Heart right ventricle (tissue), 16 donors: ENCODE data around the gene STXBP2. TPM values are rescaled to one million over a fixed set of nuclear protein-coding genes. Genes with fewer than 3 reads are reported as not detected.

Experiments
- ATAC-seq, 8 donors: fragments of 200-7000 bp; cut with Tn5 transposase; one replicate each; pipeline ENCODE4 v1.9.1; 2020; ENCODE audit warnings: mild to moderate bottlenecking in 8 of 8, moderate library complexity in 8 of 8, moderate number of reproducible peaks in 1 of 8
- DNase-seq, 2 donors: peaks; one replicate each; pipeline ENCODE4 v3.0.0-alpha.2; 2020
- H3K27ac ChIP-seq, 10 donors: fragments of 200-600 bp; sonication (generic) in 2 of 10; one replicate each; pipeline versions ENCODE4 v1.5.0 to v1.8.0; 2020 to 2022; ENCODE audit warnings: mild to moderate bottlenecking in 3 of 10
- H3K27me3 ChIP-seq, 7 donors: fragments of 200-600 bp; one replicate each; pipeline ENCODE4 v1.8.0; 2021 to 2022; ENCODE audit warnings: mild to moderate bottlenecking in 2 of 7
- H3K36me3 ChIP-seq, 9 donors: fragments of 200-600 bp; sonication (generic) in 1 of 9; one replicate each; pipeline versions ENCODE4 v1.5.0 to v1.8.0; 2020 to 2022; ENCODE audit warnings: mild to moderate bottlenecking in 2 of 9
- H3K4me1 ChIP-seq, 9 donors: fragments of 200-600 bp; sonication (generic) in 1 of 9; one replicate each; pipeline versions ENCODE4 v1.5.0 to v1.8.0; 2020 to 2022; ENCODE audit warnings: mild to moderate bottlenecking in 4 of 9
- H3K4me3 ChIP-seq, 10 donors: fragments of 200-600 bp; sonication (generic) in 2 of 10; one replicate each; pipeline versions ENCODE4 v1.5.0 to v1.8.0; 2020 to 2022; ENCODE audit warnings: mild to moderate bottlenecking in 7 of 10, moderate library complexity in 2 of 10
- H3K9me3 ChIP-seq, 11 donors: fragments of 200-600 bp in 10 of 11; sonication (generic) in 2 of 11; one replicate each; pipeline versions ENCODE4 v1.5.0 to v1.8.0; 2013 to 2022; ENCODE audit warnings: mild to moderate bottlenecking in 2 of 11, control low read depth in 1 of 11, moderate library complexity in 1 of 11
- CTCF ChIP-seq, 9 donors: fragments of 200-600 bp; sonication (generic) in 2 of 9; IDR thresholded peaks; one replicate each; pipeline versions ENCODE4 v1.5.0 to v1.8.0; 2021 to 2022; ENCODE audit warnings: antibody characterized with exemption in 9 of 9, mild to moderate bottlenecking in 5 of 9, moderate library complexity in 1 of 9
- WGBS, 2 donors: extraction: QIAGEN DNeasy Blood & Tissue Kit; methylation state at CpG; one replicate each; pipeline ENCODE4 v1.1.7; 2013; ENCODE audit warnings: inconsistent platforms in 1 of 2; 5-methylcytosine and 5-hydroxymethylcytosine counted together
- intact Hi-C, 10 donors: fragments of 100-400 bp; cut with DNase I; formaldehyde crosslinking; loops; one replicate each; pipeline versions ENCODE4 v1.11.1 to v1.14.2; 2022
- polyA plus RNA-seq, 2 donors: library from polyadenylated mRNA; stranded (reverse); fragments of 200-250 nt; gene quantifications; one replicate each; pipeline ENCODE4 v1.2.3, GENCODE V29; 2013
- total RNA-seq, 10 donors: library from RNA; stranded (reverse); fragmentation: NEBNext Ultra II Directional in 3 of 10; extraction: Animal tissue kit (Norgen Biotek cat#: 25700) in 3 of 10; gene quantifications; one replicate each; pipeline versions ENCODE4 v1.2.1 to v1.2.4, GENCODE V29; 2021 to 2023
- donor health status: Arrhythmogenic right ventricular cardiomyopathy.
- donor health status: ischemic (EF 13 %, LVEDD 7.1; RV severe dilation, severe dysfunction).
- donor health status: healthy with polysubstance abuse.
- donor health status: DM: no; HTN: yes; CAD: no.
- donor health status: DM: no; HTN: no; CAD: no.
- donor health status: ischemic (EF 25% LVEDD 6.9; RV normal size, moderate dysfunction).
- donor health status: ischemic (EF 25% LVEDD 5.7; RV mildly dilated, moderate dysfunction).
- donor health status: healthy.
- donor health status: DM: yes; HTN: yes; CAD: no.
- donor health status: Ischemic cardiomyopathy.
- donor health status: ischemic (EF 35%, LVEDD 5.7; RV mildly dilated, moderate dysfunction).
- donor health status: nonischemic (EF 11% LVEDD 7.7; RV severe dilation, severe dysfunction).
- donor health status: DM: yes; HTN: yes; CAD: no.
- donor health status: PGD.
- donor health status: ischemic (EF 29% LVEDD 5.4; RV normal size, mild dysfunction).
- donor health status: nonischemic (EF 23%, LVEDD 6.1; RV moderate dilation, normal function).

The STXBP2 gene
- total and polyA plus RNA-seq, 12 donors: 1.6 to 19.6 (median 4.0) TPM

- intact Hi-C loops: no loop called here
- H3K4me1 ChIP-seq: peaks cover 0 to 12% (median 0%) of the 10 kb centered on the region in 9 donors
- no peak overlapping the region for H3K4me3 ChIP-seq
- ATAC-seq (peak in 1 of 8 donors; percentile 23), DNase-seq (no peak)
- peaks cover 0 to 25% (median 0%) of the 10 kb centered on the region in 9 donors for H3K36me3 ChIP-seq
- H3K9me3 ChIP-seq: no peaks in the 10 kb centered on the region
- H3K27ac ChIP-seq: no peak overlapping the region
- peaks cover 0 to 46% (median 11%) of the 10 kb centered on the region in 7 donors for H3K27me3 ChIP-seq
- WGBS, 2 donors: 92 to 97% methylated on average over 26 of the region's 26 CpGs
- no peak for TF ChIP-seq CTCF (IDR thresholded peaks at IDR 0.05)
Measured at GRCh38 chr19:7647156-7647555, 10.2 kb downstream of the STXBP2 start.

GRCh38 chr19:7648265-7649014 is 11.5 kb downstream of the STXBP2 start:
- no peak for DNase-seq
- TF ChIP-seq CTCF (IDR thresholded peaks at IDR 0.05): no peak
- H3K4me3 ChIP-seq: no peak overlapping the region
- 62% methylated on average over 15 of the region's 15 CpGs for WGBS, 2 donors
- H3K9me3 ChIP-seq: no peaks in the 10 kb centered on the region
- peaks cover 0 to 16% (median 0%) of the 10 kb centered on the region in 9 donors for H3K4me1 ChIP-seq
- peaks cover 0 to 46% (median 11%) of the 10 kb centered on the region in 7 donors for H3K27me3 ChIP-seq
- ATAC-seq: no peak
- intact Hi-C loops: no loop called here
- H3K36me3 ChIP-seq: peaks cover 0 to 18% (median 0%) of the 10 kb centered on the region in 9 donors
- H3K27ac ChIP-seq: no peak overlapping the region

GRCh38 chr19:7650148-7650547 is 13.2 kb downstream of the STXBP2 start:
- ATAC-seq (no peak), DNase-seq (no peak)
- WGBS, 2 donors: 29 to 39% methylated on average over 2 of the region's 2 CpGs
- no peaks in the 10 kb centered on the region for H3K9me3 ChIP-seq
- H3K4me3 ChIP-seq: no peak overlapping the region
- TF ChIP-seq CTCF (IDR thresholded peaks at IDR 0.05): no peak
- peaks cover 0 to 38% (median 11%) of the 10 kb centered on the region in 7 donors for H3K27me3 ChIP-seq
- peaks cover 0 to 13% (median 0%) of the 10 kb centered on the region in 9 donors for H3K4me1 ChIP-seq
- H3K27ac ChIP-seq: no peak overlapping the region
- intact Hi-C loops: loop anchor here in 7 of 10 donors (5.0 to 10.0 kb wide), 3 partner anchors 145 to 152 kb away; no protein-coding TSS in a partner anchor
- peaks cover 0 to 13% (median 0%) of the 10 kb centered on the region in 9 donors for H3K36me3 ChIP-seq

GRCh38 chr19:7652061-7652641 is 15.2 kb downstream of the STXBP2 start:
- ATAC-seq: peak; percentile 78 to 92 (median 90)

More at GRCh38 chr19:7652061-7652641, 15.2 kb downstream of the STXBP2 start:
- WGBS, 2 donors: 5 to 6% methylated on average over 28 of the region's 28 CpGs
- intact Hi-C loops: loop anchor here in 8 of 10 donors (1.0 to 10.0 kb wide), 6 partner anchors 28 to 150 kb away; partner anchors contain the start of gene TRAPPC5 (in 5 of the 8)
- H3K4me3 ChIP-seq: peak overlapping the region in 8 of 10 donors; percentile 8 to 47 (median 30)
- H3K36me3 ChIP-seq: peaks cover 0 to 2% (median 0%) of the 10 kb centered on the region in 9 donors
- no peaks in the 10 kb centered on the region for H3K9me3 ChIP-seq
- H3K27me3 ChIP-seq: peaks cover 0 to 24% (median under 1%) of the 10 kb centered on the region in 7 donors
- peak overlapping the region in 2 of 10 donors; percentile 35 to 74 for H3K27ac ChIP-seq
- DNase-seq: peak; percentile 72 to 85
- peak; percentile 93 to 99 (median 98) for TF ChIP-seq CTCF (IDR thresholded peaks at IDR 0.05)
- H3K4me1 ChIP-seq: peaks cover 0 to 23% (median 0%) of the 10 kb centered on the region in 9 donors
